ENCODE data around the gene TSPAN3. TPM values are rescaled to one million over a fixed set of nuclear protein-coding genes. Genes with fewer than 3 reads are reported as not detected.

The TSPAN3 gene
- total and polyA plus RNA-seq, 12 donors, result 52.2 to 159 (median 98.7) TPM

GRCh38 chr15:77070180-77070494 lies 772 bp downstream of the TSPAN3 start:
- peak overlapping the region; percentile 67 to 95 (median 90) for H3K27ac ChIP-seq
- no peaks in the 10 kb centered on the region for H3K27me3 ChIP-seq
- peak overlapping the region; percentile 69 to 93 (median 84) for H3K4me3 ChIP-seq
- no peak for TF ChIP-seq CTCF (IDR thresholded peaks at IDR 0.05)
- no peaks in the 10 kb centered on the region for H3K9me3 ChIP-seq
- ATAC-seq, result no peak
- intact Hi-C loops (cut with DNase I), result no loop called here
- no peak for DNase-seq
- H3K4me1 ChIP-seq, result peaks cover 2 to 48% (median 36%) of the 10 kb centered on the region in 9 donors
- 1% methylated on average over 18 of the region's 18 CpGs for WGBS, 2 donors
- peaks cover 0 to 3% (median 0%) of the 10 kb centered on the region in 9 donors for H3K36me3 ChIP-seq

GRCh38 chr15:77069521-77070121 lies 1.3 kb downstream of the TSPAN3 start:
- no peak for TF ChIP-seq CTCF (IDR thresholded peaks at IDR 0.05)

GRCh38 chr15:77068633-77069032 lies 2.3 kb downstream of the TSPAN3 start:
- ATAC-seq, result no peak
- no peak overlapping the region for H3K27ac ChIP-seq
- no peak overlapping the region for H3K4me3 ChIP-seq
- WGBS, 2 donors, result 96 to 97% methylated on average over 7 of the region's 7 CpGs
- intact Hi-C loops (cut with DNase I), result no loop called here
- H3K4me1 ChIP-seq, result peaks cover 2 to 63% (median 47%) of the 10 kb centered on the region in 9 donors
- TF ChIP-seq CTCF (IDR thresholded peaks at IDR 0.05), result no peak
- peaks cover 0 to 3% (median 0%) of the 10 kb centered on the region in 9 donors for H3K36me3 ChIP-seq
- no peaks in the 10 kb centered on the region for H3K27me3 ChIP-seq
- H3K9me3 ChIP-seq, result no peaks in the 10 kb centered on the region
- DNase-seq, result no peak

More at GRCh38 chr15:77069521-77070121, 1.3 kb downstream of the TSPAN3 start:
- DNase-seq (no peak), ATAC-seq (peak in 1 of 8 donors; percentile 14)
- 19 to 21% methylated on average over 13 of the region's 13 CpGs for WGBS, 2 donors
- peaks cover 0 to 3% (median 0%) of the 10 kb centered on the region in 9 donors for H3K36me3 ChIP-seq
- peaks cover 2 to 53% (median 37%) of the 10 kb centered on the region in 9 donors for H3K4me1 ChIP-seq
- no peaks in the 10 kb centered on the region for H3K27me3 ChIP-seq
- no peaks in the 10 kb centered on the region for H3K9me3 ChIP-seq
- peak overlapping the region; percentile 69 to 93 (median 84) for H3K4me3 ChIP-seq
- intact Hi-C loops (cut with DNase I), result no loop called here
- peak overlapping the region in 8 of 10 donors; percentile 83 to 95 (median 90) for H3K27ac ChIP-seq

GRCh38 chr15:77067691-77068367 lies 3.1 kb downstream of the TSPAN3 start:
- no peak for TF ChIP-seq CTCF (IDR thresholded peaks at IDR 0.05)
- peaks cover 0 to 3% (median 0%) of the 10 kb centered on the region in 9 donors for H3K36me3 ChIP-seq
- ATAC-seq, result no peak
- intact Hi-C loops (cut with DNase I), result no loop called here
- H3K27ac ChIP-seq, result peak overlapping the region in 1 of 10 donors; percentile 22
- no peak overlapping the region for H3K4me3 ChIP-seq
- WGBS, 2 donors, result 50 to 67% methylated on average over 3 of the region's 3 CpGs
- H3K4me1 ChIP-seq, result peaks cover 2 to 67% (median 47%) of the 10 kb centered on the region in 9 donors
- no peak for DNase-seq
- H3K27me3 ChIP-seq, result no peaks in the 10 kb centered on the region
- no peaks in the 10 kb centered on the region for H3K9me3 ChIP-seq

Data from heart right ventricle (tissue), 16 donors.